ENCODE measurements around the gene FAM3A.

Gene FAM3A

GRCh38 chrX:154477891-154478477, 38.0 kb downstream of the FAM3A start:
- DNase-seq = no peak

- DNase-seq = no peak
Measured at GRCh38 chrX:154476821-154477220, 39.2 kb downstream of the FAM3A start.

- DNase-seq = no peak
Measured at GRCh38 chrX:154473683-154474082, 42.3 kb downstream of the FAM3A start.

GRCh38 chrX:154472685-154473632, 43.1 kb downstream of the FAM3A start:
- no peak for DNase-seq

GRCh38 chrX:154471839-154472684, 44.0 kb downstream of the FAM3A start:
- DNase-seq = no peak

GRCh38 chrX:154470914-154471568, 45.0 kb downstream of the FAM3A start:
- no peak for DNase-seq

GRCh38 chrX:154470434-154470833, 45.6 kb downstream of the FAM3A start:
- DNase-seq = no peak

GRCh38 chrX:154469880-154470279, 46.2 kb downstream of the FAM3A start:
- DNase-seq = no peak

GRCh38 chrX:154469114-154469513, 46.9 kb downstream of the FAM3A start:
- no peak for DNase-seq

GRCh38 chrX:154468217-154468616, 47.8 kb downstream of the FAM3A start:
- no peak for DNase-seq

- no peak for DNase-seq
Measured at GRCh38 chrX:154467556-154467955, 48.5 kb downstream of the FAM3A start.

GRCh38 chrX:154466907-154467306, 49.1 kb downstream of the FAM3A start:
- DNase-seq = no peak

- no peak for DNase-seq
Measured at GRCh38 chrX:154466036-154466435, 50.0 kb downstream of the FAM3A start.

- no peak for DNase-seq
Measured at GRCh38 chrX:154465601-154466000, 50.4 kb downstream of the FAM3A start.

GRCh38 chrX:154464806-154465365, 51.1 kb downstream of the FAM3A start:
- DNase-seq = no peak

- DNase-seq = no peak
Measured at GRCh38 chrX:154463611-154464220, 52.3 kb downstream of the FAM3A start.

- DNase-seq = no peak
Measured at GRCh38 chrX:154462396-154462795, 53.6 kb downstream of the FAM3A start.

GRCh38 chrX:154460326-154460725, 55.7 kb downstream of the FAM3A start:
- DNase-seq = no peak

- DNase-seq = no peak
Measured at GRCh38 chrX:154459832-154460231, 56.2 kb downstream of the FAM3A start.

- no peak for DNase-seq
Measured at GRCh38 chrX:154458954-154459778, 56.9 kb downstream of the FAM3A start.
